Prostate gland (tissue), 2 donors: Measurements from ENCODE around the gene FAM177A1. TPM values are rescaled to one million over a fixed set of nuclear protein-coding genes. Genes with fewer than 3 reads are reported as not detected.

Experiments
- DNase-seq: peaks from one replicate; pipeline ENCODE4 v3.0.0-alpha.2; 2019; ENCODE audit warnings: low spot score
- H3K27ac ChIP-seq, 2 donors: fragments of 200-600 bp; sonication (generic); 2 replicates each; pipeline ENCODE4 v1.5.1; 2017 to 2019
- H3K27me3 ChIP-seq: fragments of 200-600 bp; sonication (generic); replicated peaks from 2 replicates; pipeline ENCODE4 v1.5.1; 2019; ENCODE audit not compliant: insufficient read depth
- H3K36me3 ChIP-seq, 2 donors: fragments of 200-600 bp; sonication (generic); 1 replicate in 1 of 2; 2 replicates in 1 of 2; pipeline versions ENCODE4 v1.5.1 to v1.8.1; 2017 to 2019
- H3K4me1 ChIP-seq: fragments of 200-600 bp; sonication (generic); replicated peaks from 2 replicates; pipeline ENCODE4 v1.5.1; 2019
- H3K4me3 ChIP-seq, 2 donors: fragments of 200-600 bp; sonication (generic); 2 replicates each; pipeline ENCODE4 v1.5.1; 2017 to 2019
- H3K9me3 ChIP-seq: fragments of 200-600 bp; sonication (generic); 2 replicates; pipeline ENCODE4 v1.5.1; 2017
- CTCF ChIP-seq, 4 experiments: fragments of 200-600 bp in 2 of 4; fragments of 450-650 bp in 2 of 4; sonication (generic) in 2 of 4; IDR thresholded peaks; 1 replicate in 3 of 4; 2 replicates in 1 of 4; pipeline ENCODE4 v1.5.1; 2016 to 2019; ENCODE audit warnings: antibody characterized with exemption in 4 of 4, mild to moderate bottlenecking in 2 of 4, moderate library complexity in 2 of 4
- POLR2A ChIP-seq: fragments of 450-650 bp; IDR thresholded peaks from one replicate; pipeline ENCODE4 v1.6.1; 2016; ENCODE audit warnings: antibody characterized with exemption, mild to moderate bottlenecking
- POLR2AphosphoS5 ChIP-seq: sonication (generic); formaldehyde crosslinking; IDR thresholded peaks from one replicate; pipeline ENCODE4 v1.6.1; 2017; ENCODE audit warnings: antibody characterized with exemption
- WGBS: methylation state at CpG from one replicate; pipeline ENCODE4 v1.1.5; 2018; 5-methylcytosine and 5-hydroxymethylcytosine counted together
- intact Hi-C: fragments of 100-400 bp; cut with DNase I; formaldehyde crosslinking; loops from one replicate; pipeline ENCODE4 v1.14.2; 2022
- total RNA-seq, 2 donors: library from RNA; depleted of rRNA; stranded (reverse); fragments of >200 nt; gene quantifications; one replicate each; pipeline ENCODE4 v1.1.0, GENCODE V29; 2016

FAM177A1 gene
- total RNA-seq, 2 donors from 2014 or later: 58.1 to 89.8 TPM

- Histone ChIP-seq H3K9me3 (no peaks in the 10 kb centered on the region), H3K4me1 (peaks cover 4% of the 10 kb centered on the region), H3K27me3 (no peaks in the 10 kb centered on the region), H3K36me3 (no peaks in the 10 kb centered on the region), H3K27ac (no peak overlapping the region), H3K4me3 (no peak overlapping the region)
- WGBS: 87% methylated on average over 2 of the region's 2 CpGs
- TF ChIP-seq POLR2AphosphoS5 (no peak), POLR2A (no peak), CTCF (IDR thresholded peaks at IDR 0.05) (no peak)
- DNase-seq: no peak
- intact Hi-C loops: no loop called here
Observed at GRCh38 chr14:35114036-35114435, 68.0 kb downstream of the FAM177A1 start.

- Histone ChIP-seq H3K27ac (no peak overlapping the region), H3K36me3 (no peaks in the 10 kb centered on the region), H3K9me3 (no peaks in the 10 kb centered on the region), H3K27me3 (no peaks in the 10 kb centered on the region), H3K4me1 (peaks cover 4% of the 10 kb centered on the region), H3K4me3 (no peak overlapping the region)
- TF ChIP-seq CTCF (IDR thresholded peaks at IDR 0.05) (no peak), POLR2A (no peak)
- 95% methylated on average over 4 of the region's 4 CpGs for WGBS
- DNase-seq: no peak
- intact Hi-C loops: no loop called here
Observed at GRCh38 chr14:35116242-35116641, 70.2 kb downstream of the FAM177A1 start.

GRCh38 chr14:35117112-35117511 lies 71.0 kb downstream of the FAM177A1 start:
- Histone ChIP-seq H3K27ac (peak overlapping the region in 1 of 2 donors; percentile 40), H3K4me1 (peaks cover 4% of the 10 kb centered on the region), H3K9me3 (no peaks in the 10 kb centered on the region), H3K27me3 (no peaks in the 10 kb centered on the region), H3K4me3 (no peak overlapping the region), H3K36me3 (no peaks in the 10 kb centered on the region)
- intact Hi-C loops: no loop called here
- no peak for DNase-seq
- WGBS: 84% methylated on average over 2 of the region's 2 CpGs
- no peak for TF ChIP-seq POLR2A
- TF ChIP-seq POLR2AphosphoS5: peak; percentile 71

- intact Hi-C loops: loop anchor here (5.0 to 10.0 kb wide), 5 partner anchors 74 to 666 kb away; partner anchors contain the start of genes BAZ1A and FAM177A1
Observed at GRCh38 chr14:35121026-35121886, 75.2 kb downstream of the FAM177A1 start.

More at GRCh38 chr14:35121026-35121886, 75.2 kb downstream of the FAM177A1 start:
- Histone ChIP-seq H3K4me3 (peak overlapping the region; percentile 59 to 61), H3K27ac (peak overlapping the region; percentile 92 to 98), H3K27me3 (no peaks in the 10 kb centered on the region), H3K9me3 (no peaks in the 10 kb centered on the region), H3K4me1 (no peaks in the 10 kb centered on the region), H3K36me3 (no peaks in the 10 kb centered on the region)
- DNase-seq: no peak
- 16% methylated on average over 34 of the region's 34 CpGs for WGBS
- TF ChIP-seq POLR2A (peak; percentile 49), POLR2AphosphoS5 (no peak), CTCF (IDR thresholded peaks at IDR 0.05) (no peak)
